Measurements from ENCODE around the gene HHATL.
"Not testable (repeated sequence)": the region's sequence is repeated elsewhere in the genome, so short reads cannot be mapped to it uniquely, and the experiment has no call there.

HHATL gene

GRCh38 chr3:42733501-42734262 lies 31.1 kb upstream of the HHATL start:
- no peak for DNase-seq

GRCh38 chr3:42732829-42733459 lies 30.3 kb upstream of the HHATL start:
- DNase-seq, result no peak

DNA sequence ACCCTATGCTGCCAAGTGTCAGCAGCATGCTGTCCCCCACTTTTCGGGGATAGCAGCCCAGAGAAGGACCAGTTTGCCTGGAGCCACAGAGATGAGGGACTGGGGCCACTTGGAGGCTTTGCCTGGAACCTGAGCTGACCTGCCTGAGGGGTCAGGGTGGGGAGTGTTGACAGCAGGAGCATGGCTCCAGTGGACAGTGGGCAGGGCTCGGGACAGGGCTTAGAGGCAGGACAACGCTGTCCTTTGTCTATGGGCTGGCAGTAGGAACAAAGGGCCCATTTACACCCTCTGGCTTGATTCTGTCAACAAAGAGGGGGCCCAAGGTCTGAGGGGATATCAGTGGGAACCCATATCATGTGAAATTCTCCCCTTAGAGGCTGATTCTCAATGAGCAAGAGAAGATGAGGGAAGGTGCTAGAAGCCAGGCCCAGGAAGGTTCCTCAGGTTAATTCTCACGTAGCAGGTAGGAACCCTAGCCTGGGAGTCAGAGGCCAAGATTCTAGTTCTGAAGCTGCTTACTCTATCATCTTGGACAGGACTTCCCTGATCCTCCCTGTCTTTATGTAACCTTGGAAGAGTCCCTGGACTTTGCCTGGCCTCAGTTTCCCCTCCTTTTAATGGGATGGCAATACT lies 29.7 kb upstream of the HHATL start:
- DNase-seq, result no peak

GRCh38 chr3:42731476-42732195 lies 29.0 kb upstream of the HHATL start:
- DNase-seq, result no peak

DNA sequence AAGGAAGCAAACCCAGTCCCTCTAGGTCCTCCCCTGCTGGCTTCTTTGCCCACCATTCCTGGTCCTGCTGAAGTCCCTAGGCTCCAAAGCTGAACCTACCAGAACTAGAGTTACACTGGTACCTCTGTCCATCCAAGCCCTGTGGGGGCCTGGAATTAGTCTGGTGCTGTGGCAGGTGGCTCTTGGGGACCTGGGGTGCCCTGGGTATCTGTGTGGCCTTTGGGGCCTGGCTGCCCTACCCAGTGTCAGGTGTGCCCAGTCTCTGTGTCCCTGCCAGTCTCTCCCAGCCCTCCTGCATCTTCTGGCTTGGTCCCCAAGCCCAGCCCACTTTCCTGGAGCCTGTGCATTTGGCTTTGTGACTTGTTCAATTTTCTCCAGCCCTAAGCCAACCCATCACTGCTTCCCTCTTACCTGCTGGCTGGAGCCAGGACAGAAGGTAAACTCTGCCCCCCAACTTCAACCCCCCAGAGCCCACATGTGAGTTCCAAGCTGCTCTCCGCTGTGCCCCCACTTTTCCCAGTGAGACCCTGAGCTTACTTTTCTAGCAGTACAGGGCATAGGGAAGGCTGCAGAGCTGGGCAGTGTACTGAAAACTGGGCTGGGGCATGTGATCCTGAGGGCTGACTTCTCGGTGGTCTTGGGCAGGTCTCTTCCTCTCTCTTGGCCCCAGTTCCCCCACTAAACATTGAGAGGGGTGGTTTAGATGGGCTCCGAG lies 28.3 kb upstream of the HHATL start:
- no peak for DNase-seq

GRCh38 chr3:42730294-42730693 lies 27.7 kb upstream of the HHATL start:
- no peak for DNase-seq

DNA sequence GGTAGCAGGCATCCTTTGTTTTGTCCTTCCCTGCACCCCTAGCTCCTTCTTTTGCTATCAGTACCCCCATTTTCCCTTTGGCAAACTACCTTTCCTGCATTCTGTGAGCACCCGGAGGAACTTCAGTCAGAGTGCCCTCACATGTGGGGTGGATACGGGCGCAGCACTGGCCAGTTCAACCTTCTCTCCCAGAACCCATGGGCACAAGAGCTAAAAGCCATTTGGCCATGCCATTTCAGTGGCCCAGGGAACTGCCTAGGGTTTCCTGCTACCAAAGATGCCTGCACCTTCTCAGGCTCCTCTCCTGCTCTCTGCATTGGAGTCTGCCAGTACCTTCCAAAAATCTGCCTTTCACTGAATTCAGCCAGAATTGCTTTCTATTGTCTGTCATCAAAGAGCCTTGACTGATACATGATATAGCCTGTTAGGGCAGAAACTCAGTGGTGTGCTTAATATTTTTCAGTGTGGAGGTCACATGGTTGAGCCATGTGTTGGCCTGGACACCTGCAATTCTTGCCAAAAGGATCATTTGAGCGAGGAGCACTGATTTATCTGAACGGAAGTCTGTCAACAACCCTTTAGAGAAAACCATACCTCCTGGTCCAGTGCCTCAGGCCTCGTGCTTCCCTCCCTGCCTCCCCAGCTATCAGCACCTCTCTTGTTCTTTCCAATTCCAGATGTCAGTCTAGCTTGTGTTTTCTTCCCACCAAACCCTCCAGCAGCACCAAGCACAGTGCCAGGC lies 27.0 kb upstream of the HHATL start:
- DNase-seq, result no peak

DNA sequence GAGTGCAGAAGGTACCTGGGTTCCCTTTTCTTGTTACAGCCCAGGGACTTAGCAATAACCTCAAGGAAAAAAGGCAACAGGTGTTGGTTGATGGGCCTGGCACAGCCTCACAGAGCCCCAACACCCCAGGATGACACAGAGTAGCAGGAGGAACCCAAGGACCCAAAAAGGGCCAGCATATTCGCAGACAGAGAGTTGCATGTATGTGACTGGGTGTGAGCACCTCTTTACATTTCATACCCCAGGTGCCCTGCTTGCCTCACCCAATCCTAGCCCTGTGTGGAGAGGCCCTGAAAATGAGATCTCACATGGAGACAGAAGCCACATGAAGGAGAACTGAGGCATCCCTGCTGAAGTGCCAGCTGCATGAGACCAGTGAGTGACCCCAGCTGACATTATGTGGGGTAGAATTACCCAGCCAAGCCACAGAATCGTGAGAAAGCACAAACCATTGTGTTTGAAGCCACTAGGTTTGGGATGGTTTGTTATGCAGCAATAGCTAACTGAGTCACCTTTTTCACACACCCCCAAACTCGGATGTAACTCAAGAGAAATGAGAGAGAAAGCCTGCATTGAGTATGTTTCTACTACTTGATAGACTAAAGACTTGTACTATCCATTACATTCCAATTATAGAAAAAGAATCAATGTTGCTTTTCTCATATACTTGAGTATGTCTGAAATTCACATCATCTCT lies 26.2 kb upstream of the HHATL start:
- no peak for DNase-seq

DNA sequence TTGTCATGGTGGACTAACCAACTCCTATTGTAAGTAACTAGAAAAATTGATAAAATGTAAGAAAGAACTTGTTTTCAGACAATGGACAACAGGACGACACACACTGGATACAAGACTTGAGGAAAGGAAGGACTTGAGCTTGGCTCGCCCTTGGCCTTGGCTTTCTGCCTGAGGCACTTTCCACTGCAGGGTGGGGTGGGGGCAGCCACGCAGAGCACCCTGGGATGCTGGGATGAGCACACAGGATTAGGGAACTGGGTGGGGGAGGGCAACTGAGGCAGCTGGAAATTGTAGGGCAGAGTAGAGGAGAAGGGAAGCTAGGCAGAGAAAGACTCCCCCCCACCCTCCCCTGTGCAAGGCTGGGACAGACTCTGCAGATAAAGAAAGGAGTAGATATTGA lies 25.5 kb upstream of the HHATL start:
- no peak for DNase-seq

GRCh38 chr3:42725454-42725853 lies 22.9 kb upstream of the HHATL start:
- DNase-seq, result no peak

DNA sequence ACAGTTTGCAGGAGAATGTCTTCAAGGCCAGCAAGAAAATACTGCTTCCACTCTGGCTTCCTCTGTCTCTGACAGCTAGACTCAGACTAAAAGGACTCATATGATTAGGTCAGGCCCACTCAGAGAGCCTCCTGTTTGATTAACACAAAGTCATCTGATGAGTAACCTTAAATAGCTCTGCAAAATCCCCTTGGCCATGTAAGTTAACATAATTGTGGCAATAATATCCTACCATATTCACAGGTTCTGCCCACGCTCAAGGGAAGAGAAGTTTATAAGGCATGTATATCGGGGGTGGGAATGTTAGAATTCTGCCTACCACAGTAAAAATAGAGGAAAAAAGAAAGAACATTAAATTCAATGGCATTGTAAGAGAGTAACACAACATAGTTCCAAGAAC lies 20.6 kb upstream of the HHATL start:
- no peak for DNase-seq

DNA sequence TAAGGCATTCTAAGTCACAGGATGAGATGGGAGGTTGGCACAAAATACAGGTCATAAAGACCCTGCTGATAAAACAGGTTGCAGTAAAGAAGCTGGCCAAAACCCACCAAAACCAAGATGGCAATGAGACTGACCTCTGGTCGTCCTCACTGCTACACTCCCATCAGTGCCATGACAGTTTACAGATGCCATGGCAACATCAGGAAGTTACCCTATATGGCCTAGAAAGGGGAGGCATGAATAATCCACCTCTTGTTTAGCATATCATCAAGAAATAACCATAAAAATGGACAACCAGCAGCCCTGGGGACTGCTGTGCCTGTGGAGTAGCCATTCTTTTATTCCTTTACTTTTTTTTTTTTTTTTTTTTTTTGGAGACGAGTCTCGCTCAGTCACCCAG lies 19.8 kb upstream of the HHATL start:
- not testable (repeated sequence) for DNase-seq

- DNase-seq, result no peak
These were observed 19.1 kb upstream of the HHATL start for GRCh38 chr3:42721690-42722089.

- DNase-seq, result no peak
These were observed 17.5 kb upstream of the HHATL start for GRCh38 chr3:42720126-42720525.

- DNase-seq, result no peak
These were observed 16.4 kb upstream of the HHATL start for GRCh38 chr3:42719002-42719401.

- DNase-seq, result no peak
These were observed 15.7 kb upstream of the HHATL start for GRCh38 chr3:42718338-42718737.

GRCh38 chr3:42717306-42717705 lies 14.7 kb upstream of the HHATL start:
- DNase-seq, result no peak

DNA sequence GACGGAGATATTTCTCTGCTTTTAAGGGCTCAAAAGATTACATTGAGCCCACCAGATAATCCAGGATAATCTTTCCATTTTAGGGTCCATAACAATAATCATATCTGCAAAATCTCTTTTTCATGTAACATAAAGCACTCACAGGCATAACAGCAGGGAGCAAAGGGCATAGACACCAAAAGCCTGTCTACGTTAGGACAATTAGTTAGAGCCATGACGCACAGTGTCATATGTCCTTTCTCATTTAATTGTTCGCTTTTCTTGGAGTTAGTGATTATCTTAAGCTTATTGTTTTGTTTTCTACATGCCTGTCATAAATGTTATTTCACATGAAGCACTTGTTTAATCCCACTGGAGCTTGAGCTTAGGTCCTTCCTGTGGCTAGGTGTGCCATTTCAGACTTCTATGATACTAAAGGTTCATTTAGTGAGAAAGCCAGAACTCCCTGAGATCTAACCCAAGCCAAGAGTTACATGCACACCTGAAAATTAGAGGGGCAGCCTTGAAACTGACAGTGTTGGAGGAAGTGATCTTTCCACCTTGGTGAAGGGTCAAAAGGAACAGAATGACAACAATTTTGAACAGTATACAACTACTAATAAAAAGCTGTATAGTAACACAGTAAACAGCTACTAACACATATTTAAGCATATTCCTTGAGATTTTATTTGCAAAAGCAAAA lies 11.7 kb upstream of the HHATL start:
- no peak for DNase-seq

DNA sequence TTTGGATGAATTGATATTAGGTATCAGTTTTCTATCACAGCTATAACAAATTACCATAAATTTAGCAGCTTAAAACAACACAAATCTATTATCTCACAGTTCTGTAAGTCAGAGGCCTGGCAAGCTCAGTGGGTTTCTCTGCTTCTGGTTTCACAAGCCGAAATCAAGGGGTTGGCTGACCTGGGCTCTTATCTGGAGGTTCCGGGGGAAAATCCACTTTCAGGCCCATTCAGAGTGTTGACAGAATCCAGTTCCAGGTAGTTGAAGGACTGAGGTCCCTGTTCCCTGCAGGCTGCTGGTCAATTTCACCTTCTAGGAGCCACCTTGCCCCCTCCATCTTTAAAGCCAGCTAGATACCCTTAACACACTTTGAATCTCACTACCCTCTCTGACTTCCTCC lies 11.1 kb upstream of the HHATL start:
- DNase-seq, result no peak

DNA sequence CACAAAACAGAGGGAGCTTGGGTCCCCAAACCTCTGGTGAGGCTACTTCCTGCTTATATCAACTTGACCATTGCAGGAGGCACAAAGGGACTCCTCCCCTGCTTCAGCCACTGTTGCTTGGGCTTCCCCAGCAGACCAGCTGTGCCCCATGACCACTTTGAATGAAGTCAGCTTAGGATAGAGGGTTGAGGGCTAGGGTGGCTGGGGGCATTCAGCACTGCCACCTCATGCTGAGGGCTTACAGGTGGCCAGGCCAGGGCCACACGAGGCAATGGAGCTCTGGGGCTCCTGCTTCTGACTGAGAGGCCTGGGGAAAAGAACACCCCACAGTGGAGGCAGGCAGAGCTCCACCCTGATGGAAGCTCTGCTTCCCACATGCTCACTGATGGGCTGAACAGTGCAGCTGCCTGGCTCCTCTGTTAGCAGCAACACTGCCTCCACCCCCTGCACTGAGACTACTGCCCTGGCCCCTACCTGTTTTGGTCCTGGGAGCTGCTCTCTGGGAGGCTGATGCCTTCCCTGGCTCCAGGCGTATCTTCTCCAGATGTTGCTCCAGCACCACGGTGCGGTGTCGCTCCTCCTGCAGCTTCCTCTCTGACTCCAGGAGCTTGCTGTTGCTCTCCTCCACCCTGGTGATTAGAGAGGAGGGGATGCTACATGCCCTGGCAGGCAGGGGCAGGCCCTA lies 10.2 kb upstream of the HHATL start:
- DNase-seq, result no peak

- DNase-seq, result no peak
These were observed 9.7 kb upstream of the HHATL start for GRCh38 chr3:42712344-42712648.

Data from femur (tissue), 1 donor.